ENCODE data around the gene PAX5.

DNA sequence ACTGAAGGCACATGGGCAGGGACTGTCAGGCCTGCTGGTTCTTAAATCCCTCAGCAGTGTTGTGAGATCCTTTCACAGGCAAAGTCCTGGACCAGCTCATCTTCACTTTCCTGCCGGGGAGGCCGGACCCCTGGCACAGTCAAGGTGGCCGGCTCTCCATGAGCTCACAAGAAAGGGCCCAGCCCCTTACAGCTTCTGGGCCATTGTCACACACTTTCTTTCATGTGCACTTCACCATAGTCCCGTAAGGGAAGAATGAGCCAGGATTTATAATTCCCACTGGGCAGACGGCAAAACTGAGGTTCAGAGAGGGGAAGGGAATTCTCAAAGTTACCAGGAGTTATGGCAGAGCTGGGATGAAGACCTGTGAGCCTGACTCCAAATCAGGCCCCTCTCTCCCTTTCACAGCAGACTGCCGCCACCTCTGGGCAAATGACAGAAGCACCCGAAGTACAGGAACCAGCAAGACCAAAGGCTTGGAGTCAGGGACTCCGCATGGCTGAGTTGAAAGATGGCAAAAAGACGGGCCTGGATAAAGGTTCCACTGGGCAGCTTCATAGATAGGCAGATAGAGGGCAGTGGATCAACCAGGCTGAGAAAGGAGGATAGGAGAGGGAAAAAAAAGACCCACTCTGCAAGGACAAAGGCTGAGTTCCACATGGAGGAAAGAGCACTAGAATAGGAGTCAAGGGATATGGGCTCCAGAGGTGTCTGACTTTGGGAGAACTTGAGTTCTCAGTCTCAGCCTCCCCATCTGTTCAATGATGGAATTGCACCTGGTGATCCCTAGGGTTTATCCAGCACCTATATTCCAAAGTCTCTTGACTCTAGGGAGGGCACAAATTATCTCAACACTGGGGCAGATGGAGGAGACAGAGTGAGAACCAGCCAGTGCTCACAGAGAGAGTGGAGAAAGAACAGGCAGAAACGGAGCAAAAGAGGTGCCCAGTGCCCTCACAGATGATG lies 128.7 kb downstream of the PAX5 start:
- TF ChIP-seq POLR2A (IDR thresholded peaks at IDR 0.05), result no peak
- TF ChIP-seq, protein P1, sequence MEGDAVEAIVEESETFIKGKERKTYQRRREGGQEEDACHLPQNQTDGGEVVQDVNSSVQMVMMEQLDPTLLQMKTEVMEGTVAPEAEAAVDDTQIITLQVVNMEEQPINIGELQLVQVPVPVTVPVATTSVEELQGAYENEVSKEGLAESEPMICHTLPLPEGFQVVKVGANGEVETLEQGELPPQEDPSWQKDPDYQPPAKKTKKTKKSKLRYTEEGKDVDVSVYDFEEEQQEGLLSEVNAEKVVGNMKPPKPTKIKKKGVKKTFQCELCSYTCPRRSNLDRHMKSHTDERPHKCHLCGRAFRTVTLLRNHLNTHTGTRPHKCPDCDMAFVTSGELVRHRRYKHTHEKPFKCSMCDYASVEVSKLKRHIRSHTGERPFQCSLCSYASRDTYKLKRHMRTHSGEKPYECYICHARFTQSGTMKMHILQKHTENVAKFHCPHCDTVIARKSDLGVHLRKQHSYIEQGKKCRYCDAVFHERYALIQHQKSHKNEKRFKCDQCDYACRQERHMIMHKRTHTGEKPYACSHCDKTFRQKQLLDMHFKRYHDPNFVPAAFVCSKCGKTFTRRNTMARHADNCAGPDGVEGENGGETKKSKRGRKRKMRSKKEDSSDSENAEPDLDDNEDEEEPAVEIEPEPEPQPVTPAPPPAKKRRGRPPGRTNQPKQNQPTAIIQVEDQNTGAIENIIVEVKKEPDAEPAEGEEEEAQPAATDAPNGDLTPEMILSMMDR (IDR thresholded peaks at IDR 0.05), result no peak
